HG02610 (cell line): Measurements from ENCODE around the gene CARD8.

ENCODE experiments used
- ATAC-seq: cut with Tn5 transposase; IDR thresholded peaks from one replicate; pipeline ENCODE4 v1.9.1; 2021; ENCODE audit warnings: mild to moderate bottlenecking, moderate library complexity; ENCODE audit not compliant: unreplicated experiment

The CARD8 gene

DNA sequence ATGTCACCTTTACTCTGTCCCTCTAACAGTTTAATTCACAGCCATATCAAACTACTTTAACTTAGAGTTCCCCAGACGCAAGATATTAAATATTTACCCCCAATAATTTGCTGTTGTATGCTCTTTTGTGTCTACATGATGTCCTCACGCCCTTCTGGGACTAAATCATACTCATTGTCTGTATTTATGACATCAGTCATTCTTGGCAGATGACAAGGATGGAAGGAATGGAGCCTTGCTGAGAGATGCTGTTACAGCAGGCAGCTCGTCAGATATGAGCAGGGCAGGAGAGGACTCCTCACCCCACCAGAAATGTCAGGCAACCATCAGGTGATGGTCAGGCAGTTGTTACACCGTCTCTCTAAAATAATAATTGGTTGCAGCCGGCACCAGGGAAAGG is 41.8 kb downstream of the CARD8 start:
- no peak for ATAC-seq

DNA sequence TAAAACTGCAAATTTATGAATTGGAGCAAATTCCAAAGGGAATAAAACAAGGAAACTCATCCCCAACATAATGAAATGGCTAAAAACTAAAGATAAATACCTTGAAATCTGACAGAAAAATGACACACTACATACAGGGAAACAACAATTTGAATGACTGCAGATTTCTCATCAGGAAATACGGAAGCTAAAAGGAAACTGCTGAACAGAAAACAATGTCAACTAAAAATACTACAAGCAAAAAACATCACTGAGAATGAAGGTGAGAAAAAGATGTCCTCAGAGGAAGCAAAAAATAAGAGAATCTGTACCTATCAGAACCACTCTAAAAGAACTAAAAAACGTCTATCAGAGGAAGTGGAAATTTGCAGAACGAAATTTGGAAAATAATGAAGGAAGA is 45.7 kb downstream of the CARD8 start:
- ATAC-seq = no peak

DNA sequence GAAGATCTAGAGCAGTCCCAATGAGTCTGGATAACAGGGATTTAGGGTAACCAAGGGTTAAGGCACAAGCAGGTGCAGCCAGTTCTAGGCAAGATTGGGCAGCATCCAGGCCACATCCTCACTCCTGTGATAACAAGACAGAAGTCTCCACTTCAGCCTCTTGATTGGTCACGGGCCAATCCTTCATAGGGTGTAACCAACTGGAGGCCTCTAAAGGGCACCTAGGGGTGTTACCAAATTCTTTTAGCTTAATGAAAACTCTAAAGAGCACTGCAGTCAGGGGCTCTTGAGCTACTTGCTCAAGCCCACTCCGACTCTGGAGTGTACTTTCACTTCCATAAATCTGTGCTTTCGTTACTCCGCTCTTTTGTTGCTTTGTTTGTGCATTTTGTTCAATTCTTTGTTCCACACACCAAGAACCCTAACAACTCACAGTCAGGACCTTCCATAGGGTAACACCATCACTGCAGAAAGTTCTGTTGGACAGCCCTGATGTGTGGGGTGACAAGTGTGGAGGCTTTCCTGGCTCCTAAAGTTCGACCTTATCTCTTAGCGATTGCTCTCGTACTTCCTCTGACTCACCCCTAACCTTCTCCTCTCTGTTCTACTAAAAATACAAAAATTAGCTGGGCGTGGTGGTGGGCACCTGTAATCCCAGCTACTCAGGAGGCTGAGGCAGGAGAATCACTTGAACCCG is 49.2 kb downstream of the CARD8 start:
- no peak for ATAC-seq

DNA sequence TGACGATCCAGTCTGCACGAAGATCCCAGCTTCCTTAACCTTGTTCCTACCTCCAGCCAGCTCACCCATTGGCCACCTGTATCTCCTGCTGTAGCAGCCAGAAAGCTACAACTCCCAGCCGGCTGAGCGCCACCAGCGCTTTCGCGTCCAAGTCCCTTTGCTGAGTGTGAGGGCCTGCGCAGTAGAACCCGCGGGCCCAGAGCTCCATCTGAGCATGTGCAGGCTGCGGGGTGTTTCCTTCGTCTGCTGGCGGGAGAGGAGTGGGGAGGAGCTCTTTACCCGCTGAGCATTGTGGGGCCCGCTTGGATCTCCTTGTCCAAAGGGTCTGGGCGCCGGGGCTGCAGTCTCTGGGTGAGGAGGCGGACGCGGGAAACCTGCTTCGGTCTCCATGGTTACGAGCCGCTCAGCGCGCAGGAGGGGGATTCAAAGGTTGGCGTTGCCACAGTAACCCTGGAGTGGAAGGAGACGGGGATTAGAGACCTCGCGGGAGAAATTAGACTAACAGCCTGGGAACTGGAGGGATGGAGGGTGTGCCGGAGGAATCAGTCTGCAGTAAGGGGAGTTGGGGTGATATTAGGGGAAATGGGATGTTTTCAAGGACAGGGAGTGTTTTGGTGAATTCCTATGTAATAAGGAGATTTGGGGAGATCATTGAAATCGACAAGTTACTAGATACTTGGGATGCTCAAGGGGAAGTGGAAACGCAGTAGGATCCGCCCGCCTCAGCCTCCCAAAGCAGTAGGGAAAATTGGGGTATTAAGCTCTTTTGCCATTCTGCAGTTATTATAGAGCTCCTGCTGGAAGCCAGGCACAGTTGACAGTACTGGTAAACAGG is 51.7 kb downstream of the CARD8 start:
- ATAC-seq = peak; percentile 94

DNA sequence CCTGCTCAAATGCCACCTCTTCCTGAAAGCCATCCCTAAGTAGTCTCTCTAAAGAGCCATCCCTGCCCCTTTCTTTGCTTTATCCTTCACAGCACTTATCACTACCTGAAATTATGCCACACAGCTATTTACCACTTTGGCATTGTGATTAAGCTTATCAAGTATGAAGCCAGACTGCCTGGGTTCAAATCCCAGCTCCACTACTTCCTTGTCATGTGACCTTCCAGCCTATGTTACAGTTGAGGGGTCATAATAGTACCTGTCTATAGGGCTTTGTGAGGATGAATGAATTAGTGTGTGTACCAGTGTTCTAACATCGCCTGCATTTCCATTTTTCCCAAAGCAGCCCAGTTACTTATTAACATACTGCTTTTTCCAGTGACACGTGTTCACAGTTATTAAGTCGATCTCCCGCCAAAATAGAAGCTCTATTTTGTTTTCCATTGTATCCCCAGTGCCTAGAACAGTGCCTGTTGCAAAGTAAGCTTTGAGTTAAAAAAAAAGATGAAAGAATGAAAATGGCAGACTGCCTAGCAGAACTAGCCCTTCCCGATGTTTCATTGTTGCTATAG is 52.4 kb downstream of the CARD8 start:
- ATAC-seq = no peak

DNA sequence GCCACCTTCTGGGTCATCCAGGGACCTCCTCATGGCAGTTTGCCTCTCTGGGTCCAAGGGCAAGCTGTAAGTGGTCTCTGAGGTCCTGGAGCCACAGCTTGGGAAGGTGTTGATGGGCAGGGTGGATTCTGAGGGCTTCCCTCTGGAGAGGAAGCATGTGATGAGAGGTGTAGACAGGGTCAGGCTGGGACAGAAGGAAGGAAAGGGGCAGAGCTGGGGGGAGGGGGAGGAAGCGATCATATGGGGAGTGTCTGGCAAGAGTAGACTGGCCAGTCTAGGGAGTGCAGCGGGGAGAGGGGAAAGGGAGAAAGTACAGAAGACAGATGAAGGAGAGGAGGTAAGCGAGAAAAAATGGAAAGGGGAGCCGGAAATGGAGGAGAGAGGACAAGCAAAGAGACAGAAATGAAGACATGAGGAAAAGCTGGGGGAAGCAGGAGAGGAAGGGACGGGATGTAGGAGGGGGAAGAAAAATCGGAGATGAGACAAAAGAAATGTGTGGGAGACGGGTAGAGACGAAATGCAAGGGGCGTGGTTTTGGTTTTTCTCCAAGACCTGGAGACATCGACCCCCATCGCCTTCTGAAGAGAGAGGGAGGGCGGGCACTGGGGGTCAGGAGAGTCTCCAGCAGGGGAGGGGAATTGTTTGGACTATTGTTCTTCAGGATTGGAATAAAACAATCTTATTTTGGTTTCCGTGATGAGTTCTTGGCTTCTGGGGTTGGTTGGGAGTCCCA is 58.6 kb downstream of the CARD8 start:
- no peak for ATAC-seq

DNA sequence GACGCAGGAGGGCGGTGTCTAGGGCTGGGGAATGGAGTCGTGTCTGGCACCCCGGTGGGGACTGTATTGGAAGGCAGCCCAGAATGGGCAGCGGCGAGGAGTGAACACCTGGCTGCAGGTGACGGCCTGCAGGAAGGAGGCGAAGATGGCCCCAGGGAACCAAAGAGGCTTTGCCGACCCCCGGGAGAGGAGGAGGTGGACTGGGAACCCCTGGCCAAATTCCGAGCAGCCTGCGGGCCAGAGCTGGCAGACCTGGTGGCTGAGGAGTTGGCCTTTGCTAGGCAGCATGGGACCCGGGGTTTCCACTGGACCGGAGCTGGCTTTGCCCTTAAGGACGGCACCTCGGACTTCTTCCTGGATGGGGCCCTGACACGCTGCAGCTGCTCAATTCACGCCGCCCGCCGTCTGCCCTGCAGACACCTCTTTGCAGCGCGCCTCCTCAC is 59.4 kb downstream of the CARD8 start:
- ATAC-seq = no peak

DNA sequence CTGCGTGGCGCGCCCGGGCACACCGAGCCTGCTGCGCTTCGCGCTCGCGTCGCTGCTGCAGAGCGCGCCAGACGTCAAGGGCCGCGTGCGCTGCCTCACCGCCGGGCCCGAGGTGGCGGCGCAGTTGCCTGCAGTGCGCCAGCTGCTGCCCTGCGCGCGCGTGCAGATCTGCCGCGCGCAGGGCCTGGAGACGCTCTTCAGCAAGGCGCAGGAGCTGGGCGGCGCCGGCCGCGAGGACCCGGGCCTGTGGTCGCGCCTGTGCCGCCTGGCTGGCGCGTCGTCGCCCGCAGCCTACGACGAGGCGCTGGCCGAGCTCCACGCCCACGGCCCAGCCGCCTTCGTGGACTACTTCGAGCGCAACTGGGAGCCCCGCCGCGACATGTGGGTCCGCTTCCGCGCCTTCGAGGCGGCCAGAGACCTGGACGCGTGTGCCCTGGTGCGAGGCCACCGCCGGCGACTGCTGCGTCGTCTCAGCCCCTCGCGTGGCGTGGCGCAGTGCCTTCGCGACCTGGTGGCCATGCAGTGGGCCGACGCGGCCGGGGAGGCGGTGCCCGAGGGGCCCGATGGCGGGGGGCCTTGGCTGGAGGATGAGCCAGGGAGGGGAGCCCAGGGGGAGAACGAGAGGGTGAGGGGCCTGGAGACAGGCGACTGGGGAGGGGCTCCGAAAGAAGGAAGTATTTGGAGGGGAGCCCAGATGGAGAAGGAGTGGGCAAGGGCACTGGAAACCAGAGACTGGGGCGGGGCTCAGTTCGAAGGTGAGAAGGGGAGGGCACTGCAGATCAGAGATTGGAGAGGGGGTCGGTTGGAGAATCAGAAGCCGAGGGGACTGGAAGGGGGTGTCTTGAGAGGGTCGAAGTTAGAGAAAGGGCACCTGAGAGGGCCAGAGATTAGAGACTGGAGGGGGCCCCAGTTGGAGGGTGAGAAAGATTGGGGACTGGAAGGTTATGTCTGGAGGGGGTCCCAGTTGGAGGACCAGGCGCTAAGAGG is 60.6 kb downstream of the CARD8 start:
- no peak for ATAC-seq

DNA sequence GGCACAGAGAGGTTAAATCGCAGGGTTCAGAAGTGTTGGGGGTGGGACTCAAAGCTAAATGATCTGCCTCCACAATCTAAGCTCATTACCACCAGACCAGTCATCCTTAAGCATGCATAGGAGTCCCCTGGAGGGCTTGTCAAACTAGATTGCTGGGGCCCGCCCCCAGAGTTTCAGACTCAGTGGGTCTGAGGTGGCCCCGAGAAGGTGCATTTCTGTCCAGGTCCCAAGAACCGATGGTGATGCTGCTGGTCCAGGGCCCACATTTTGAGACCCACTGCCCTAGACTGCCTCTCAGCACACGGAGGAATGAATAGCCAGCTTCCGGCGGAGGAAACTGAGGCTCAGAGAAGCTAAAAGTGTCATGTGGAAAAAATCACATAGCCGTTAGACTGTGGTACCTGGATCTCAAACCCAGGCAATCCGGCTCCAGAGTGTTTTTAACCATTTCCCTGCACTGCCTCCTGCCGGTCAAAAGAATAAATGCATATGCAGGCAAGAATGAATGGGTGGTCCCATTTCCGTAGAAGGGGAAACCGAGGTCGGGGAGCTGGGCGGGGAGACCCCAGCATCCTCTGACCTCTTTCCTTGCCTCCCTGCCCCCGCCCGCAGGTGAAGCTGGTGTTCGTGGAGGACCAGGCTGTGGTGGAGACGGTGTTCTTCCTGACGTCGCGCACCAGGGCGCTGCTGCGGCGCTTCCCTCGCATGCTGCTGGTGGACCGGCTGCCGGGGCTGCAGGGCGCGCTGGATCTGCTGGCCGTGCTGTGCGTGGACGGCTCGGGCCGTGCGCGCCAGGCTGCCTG is 61.5 kb downstream of the CARD8 start:
- no peak for ATAC-seq

DNA sequence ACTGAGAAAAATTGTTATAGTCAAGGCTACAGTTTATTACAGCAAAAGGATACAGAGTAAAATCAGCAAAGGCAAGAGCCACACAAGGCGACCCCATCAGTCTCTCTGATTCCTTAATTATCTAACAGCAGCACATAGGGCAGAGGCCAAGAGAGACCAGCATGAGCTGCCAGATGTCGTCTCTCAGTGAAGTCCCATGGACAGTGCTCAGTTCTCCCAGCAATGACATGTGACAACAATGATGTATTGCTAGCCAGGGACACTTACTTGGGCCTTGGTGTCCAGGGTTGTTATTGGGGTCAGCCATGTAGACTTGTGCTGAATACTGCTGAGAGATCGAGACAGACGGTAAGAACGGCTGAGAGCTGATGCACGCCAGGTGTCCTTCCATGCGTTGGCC is 63.0 kb downstream of the CARD8 start:
- no peak for ATAC-seq

DNA sequence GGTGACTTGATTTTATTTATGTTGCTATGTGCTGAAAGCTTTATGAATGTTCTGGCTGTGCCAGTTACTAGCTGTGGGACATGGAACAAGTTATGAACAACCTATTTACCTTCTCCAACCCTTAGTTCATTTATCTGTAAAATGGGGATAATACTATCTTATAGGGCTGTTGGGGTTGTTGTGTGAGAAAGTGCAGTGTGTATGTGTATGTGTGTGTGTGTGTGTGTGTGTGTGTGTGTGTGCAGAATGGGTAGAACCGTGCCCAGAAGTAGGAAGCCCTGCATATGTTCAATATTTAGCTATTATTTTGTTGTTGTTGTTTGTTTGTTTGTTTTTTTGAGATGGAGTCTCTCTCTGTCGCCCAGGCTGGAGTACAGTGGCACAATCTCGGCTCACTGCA is 64.8 kb downstream of the CARD8 start:
- no peak for ATAC-seq

DNA sequence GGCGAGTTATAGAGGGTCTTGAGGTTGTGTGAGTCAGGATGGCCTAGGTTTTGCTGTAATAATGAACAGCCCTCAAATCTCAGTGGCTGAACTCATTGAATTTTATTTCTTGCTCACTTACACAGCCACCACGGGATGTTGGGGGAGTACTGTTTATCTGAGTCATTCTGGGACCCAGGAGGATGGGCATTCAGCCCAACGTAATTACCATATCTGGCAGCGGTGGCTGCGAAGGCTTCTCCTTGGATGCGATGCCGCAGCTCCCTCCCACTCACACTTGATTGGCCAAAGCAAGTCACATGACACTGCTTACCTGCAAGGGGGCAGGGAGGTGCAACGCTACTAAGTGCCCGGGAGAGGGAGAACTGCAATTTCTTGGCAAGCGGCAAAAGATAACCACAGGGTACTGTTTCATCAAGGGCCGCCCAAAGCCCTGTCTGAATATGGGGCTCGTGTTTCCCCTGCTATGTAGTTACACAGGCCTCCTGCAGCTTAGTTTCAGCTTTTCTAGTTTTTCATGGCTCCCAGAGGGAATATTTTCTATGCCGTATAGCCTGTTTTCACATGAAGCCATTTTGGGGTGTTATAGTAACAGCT is 65.3 kb downstream of the CARD8 start:
- ATAC-seq = no peak

DNA sequence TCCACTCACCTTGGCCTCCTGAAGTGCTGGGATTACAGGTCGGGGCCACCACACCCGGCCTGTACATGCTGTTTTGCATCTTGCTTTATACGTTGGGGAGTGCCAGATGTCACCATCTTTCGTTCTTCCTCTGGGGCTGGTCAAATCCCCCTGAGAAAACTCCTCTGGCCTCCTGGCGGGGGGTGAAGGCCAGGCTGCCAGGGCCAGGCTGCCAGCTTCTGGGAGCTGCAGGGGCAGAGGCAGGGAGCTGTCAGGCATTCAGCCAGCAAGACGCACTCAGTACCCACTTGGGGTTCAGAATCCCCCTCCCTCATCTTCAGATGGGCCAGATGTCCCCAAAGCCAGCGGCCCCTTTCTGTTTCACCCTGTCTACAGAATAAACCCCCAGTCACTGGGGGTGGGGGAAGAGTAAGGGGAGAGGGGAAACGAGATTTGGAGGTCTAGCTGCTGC is 69.1 kb downstream of the CARD8 start:
- ATAC-seq = peak; percentile 56

DNA sequence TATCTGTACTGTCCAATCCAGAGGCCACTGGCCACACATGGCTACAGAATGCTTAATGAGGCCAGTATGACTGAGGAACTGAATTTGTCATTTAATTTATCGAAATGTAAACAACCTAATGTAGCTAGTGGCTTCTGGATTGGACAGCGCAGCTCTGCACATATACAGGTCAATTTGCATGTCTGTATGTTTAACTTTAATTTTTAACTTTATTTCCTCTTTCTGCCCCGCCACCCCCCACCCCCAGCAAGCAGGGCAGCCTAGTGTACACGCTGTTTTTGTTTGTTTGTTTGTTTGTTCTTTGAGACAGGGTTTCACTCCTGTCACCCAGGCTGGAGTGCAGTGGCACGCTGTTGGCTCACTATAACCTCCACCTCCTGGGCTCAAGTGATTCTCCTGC is 69.7 kb downstream of the CARD8 start:
- ATAC-seq = peak; percentile 47

DNA sequence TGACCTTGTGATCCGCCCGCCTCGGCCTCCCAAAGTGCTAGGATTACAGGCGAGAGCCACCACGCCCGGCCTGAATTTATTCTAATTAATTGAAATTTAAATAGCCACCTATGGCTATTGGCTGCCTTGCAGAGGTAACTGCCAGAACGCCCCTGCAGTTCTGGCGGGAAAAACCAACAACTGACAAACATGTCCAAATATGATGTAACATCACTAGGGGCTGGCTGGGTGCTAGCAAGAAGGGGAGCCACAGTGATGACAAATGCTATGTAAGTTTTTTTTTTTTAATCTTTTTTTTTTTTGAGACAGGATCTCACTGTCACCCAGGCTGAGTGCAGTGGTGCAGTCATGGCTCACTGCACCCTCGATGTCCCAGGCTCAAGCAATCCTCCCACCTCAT is 72.4 kb downstream of the CARD8 start:
- ATAC-seq = no peak

DNA sequence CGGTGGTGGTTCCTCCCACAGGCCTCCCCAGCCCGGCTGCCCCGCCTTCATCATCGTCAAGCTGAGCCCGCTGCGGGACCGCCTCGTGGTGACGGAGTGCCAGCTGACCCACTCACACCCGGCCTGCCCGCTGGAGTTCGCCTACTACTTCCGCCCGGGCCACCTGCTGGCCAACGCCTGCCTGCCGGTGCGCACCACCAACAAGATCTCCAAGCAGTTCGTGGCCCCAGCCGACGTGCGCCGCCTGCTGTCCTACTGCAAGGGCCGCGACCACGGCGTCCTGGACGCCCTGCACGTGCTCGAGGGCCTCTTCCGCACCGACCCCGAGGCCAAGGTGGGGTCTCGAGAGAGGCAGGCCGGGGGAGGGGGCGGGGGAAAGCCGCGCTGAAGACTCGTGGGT is 73.3 kb downstream of the CARD8 start:
- ATAC-seq = no peak

DNA sequence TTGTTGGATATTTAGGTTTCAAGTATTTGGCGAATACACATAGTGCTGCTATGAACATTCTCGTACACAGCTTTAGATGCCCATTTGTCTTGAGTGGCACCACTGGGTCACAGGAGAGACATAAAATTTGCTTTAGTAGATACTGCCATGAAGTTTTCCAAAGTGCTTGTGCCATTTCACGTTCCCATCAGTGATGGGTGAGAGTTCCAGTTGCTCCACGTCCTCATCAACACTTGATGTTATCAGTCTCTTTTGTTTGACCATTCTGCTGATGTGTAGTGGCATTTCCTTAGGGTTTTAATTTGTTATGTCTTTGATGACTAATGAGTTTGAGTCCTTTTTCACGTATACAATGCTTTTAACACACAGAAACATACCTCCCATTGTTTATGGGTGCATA is 74.2 kb downstream of the CARD8 start:
- no peak for ATAC-seq

DNA sequence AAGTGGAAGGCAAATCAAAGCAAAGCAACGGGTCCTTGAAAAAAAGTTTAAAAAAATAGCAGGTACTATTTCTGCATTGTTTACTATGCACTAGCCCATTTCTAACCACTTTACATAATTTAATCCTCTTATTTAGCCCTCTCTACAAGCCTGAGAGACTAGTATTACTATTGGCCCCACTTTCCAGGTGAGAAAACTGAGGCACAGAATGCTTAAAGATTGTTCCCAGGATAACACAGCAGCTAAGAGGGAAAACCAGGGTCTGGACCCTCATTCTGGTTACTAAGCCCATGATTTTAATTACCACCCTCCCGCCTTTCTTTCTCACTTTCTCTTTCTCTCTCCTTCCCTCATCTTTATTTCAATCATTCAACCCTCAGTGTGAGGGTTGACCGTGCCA is 79.5 kb downstream of the CARD8 start:
- no peak for ATAC-seq

DNA sequence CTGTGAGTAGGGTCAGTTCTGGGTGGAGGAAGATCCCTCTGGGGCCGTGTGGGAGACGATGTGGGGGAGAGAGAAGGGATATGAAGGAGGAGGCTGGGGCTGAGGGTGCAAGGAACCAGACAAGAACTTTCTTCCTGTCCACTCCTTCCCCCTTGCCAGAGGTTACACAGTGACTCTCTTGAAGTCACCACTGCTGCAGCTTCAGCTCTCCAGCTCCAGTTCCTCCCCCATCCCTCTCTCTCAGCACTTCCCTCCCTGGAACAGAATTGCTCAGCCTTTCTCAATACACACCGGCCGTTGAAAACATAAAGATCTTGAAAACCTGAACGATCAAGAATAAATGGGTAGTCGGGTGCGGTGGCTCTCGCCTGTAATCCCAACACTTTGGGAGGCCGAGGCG is 80.1 kb downstream of the CARD8 start:
- no peak for ATAC-seq
